Cerebellar cortex (tissue), 1 donor: Measurements from ENCODE around the gene RBM19.

Source experiments
- DNase-seq: peaks from one replicate; pipeline ENCODE4 v3.0.0-alpha.2; 2015; ENCODE audit warnings: low spot score

Gene RBM19

DNA sequence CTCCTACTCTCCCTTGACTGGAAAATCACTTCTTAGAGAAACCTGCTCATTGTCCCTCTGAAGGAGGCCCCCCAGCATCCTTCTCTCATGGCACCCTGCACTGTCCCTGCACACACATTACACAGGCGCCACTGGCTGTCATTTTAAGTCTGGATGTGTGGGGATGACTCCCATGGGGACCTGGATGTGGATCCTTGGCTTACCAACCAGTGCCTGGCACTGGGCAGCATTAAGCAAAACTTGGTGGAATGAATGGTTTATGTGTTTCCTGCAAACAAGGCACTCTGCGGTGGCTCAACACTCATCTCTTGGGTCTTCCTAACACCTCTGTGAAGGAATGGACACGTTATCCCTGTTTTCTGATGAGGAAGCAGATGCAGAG, 162.4 kb downstream of the RBM19 start:
- DNase-seq: no peak

DNA sequence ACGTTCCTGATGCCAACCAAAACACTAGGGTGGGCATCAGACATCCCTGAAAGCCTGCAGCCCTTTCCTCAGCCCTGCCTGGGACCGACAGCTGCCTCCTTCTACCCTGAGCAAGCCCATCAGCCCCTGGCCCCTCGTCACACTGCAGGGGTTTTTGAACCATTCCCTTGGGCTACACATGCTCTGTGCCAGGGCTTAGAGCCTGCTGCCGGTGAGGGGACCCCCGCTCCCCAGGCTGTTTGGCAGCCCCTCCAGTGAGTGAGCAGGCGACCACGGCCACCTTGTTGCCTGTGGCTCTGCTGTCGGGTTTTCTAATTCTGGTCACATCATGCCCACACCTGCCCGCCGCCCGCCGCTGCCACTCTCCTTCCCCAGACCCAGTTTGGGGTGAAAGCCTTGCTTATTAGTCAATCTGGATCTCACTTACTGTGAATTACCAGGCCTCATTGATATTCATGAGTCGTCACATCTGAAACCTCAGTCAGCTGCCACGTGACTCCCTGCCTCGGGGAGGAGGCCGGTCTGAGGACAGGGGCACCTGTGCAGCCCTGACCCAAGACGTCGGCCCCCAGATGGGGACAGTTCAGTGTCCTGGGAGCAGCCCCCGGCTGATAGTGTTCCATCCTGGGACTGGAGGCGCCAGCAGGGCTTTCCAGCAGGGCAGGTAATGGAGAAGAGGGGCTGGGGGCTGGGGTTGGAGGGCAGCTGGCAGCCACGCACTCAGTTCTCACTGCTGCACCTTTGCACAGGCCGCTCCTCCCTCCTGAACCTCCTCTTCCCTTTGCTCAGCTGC, 163.0 kb downstream of the RBM19 start:
- no peak for DNase-seq

DNA sequence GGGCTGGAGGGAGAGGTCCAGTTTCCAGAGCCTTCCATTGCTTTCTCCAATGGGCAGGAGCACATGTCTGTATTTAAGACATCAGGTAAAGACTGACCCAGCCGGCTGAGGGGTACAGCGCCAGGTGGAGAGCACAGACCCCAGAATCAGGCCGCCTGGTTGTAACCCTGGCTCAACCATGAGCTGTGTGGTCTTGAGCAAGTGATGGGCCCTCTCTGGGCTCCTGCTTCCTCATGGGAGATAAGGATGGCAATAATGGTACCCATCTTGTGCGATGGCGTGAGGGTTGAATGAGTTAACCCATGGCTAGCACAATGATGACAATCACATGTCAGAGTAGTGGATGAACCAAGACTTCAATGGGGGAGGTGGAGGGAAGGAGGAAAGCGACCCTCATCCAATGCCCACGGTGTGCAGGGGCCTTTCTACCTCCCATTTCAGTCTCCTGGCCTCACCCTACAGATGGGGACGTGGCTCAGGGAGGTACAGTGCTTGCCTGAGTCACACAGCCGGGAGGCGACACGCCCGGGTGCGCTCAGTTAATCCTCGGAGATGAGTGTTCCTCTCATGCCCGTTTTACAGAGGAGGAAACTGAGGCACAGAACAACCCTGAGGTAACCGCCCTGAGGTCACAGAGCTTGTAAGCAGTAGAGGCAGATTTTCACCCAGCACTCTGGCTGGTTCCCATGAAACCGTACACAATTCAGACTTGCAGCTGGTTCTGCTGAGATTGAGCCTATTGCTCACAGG, 163.9 kb downstream of the RBM19 start:
- DNase-seq: no peak

DNA sequence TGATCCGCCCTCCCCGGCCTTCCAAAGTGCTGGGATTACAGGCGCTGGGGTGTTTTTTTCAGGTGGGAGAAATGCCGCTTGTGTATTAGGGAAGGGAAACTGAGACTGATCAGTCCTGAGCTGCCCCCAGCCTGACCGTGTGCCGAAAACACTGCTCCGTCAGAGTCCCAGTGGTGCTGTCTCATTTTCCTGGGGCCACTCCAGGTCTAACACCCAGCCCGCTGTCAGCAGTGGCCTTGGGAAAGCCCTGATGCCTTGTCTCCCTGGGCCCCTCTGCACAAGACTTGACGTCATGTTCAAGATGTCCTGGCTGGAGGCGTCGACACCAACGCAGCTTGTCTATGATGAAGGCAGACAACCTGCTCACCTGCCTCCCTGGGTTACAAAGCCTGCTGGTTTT, 165.9 kb downstream of the RBM19 start:
- DNase-seq: no peak

- DNase-seq: no peak
Measured at GRCh38 chr12:113798552-113798951, 167.6 kb downstream of the RBM19 start.

DNA sequence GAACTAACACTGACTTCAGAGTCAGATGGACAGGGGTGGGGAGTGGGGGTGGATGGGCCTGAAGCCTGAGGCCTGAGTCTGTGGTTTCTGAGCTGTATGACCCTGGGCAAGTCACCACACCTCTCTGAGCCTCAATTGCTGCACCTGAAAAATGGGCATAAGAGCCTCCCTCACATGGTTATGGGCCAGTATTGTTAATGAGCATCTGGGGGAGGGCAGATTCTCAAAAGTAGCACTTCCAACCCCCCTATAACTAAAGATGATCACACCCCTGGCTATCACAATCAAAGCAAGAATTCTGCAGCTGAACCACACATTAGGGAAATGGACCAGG, 168.6 kb downstream of the RBM19 start:
- no peak for DNase-seq

GRCh38 chr12:113796852-113797534, 169.1 kb downstream of the RBM19 start:
- DNase-seq: no peak

DNA sequence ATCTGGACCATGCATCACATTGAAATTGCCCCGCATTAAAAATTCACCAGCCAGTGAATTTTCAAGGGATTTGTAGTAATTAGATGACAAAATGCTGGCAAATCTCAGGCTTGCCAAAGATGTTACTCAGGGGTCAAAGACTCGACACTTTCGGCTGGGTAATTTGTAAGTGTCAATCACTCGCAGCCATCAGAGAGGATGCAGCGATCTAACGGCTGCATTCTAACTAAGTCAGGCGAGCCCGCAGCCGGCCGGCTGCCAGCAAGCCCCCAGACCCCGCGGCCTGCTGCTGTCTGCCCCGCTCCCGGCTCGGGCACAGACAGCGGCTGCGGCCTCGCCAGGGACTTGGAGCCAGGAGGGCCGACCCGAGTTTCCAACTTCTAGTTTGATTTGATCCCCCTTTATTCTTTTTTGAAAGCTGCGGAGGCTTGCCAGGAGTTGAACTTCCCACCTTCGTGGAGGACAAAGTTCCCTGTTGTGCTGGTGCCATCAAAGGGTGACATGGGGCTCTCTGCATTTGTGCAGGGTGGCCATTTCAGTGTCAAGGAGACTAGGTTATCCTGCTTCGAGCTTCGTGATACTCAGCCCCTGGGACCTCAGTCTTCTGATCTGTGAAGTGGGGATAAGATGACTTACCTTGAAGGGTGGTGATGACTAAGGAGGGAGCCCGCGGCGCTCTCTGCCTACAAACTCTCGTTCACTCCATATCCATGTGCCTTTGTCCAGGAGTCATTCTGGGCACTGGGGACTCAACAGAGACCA, 169.9 kb downstream of the RBM19 start:
- no peak for DNase-seq

GRCh38 chr12:113795445-113795844, 170.7 kb downstream of the RBM19 start:
- DNase-seq: no peak

GRCh38 chr12:113794774-113795173, 171.4 kb downstream of the RBM19 start:
- no peak for DNase-seq

GRCh38 chr12:113793250-113793649, 172.9 kb downstream of the RBM19 start:
- no peak for DNase-seq

- no peak for DNase-seq
Measured at GRCh38 chr12:113792450-113792849, 173.7 kb downstream of the RBM19 start.

DNA sequence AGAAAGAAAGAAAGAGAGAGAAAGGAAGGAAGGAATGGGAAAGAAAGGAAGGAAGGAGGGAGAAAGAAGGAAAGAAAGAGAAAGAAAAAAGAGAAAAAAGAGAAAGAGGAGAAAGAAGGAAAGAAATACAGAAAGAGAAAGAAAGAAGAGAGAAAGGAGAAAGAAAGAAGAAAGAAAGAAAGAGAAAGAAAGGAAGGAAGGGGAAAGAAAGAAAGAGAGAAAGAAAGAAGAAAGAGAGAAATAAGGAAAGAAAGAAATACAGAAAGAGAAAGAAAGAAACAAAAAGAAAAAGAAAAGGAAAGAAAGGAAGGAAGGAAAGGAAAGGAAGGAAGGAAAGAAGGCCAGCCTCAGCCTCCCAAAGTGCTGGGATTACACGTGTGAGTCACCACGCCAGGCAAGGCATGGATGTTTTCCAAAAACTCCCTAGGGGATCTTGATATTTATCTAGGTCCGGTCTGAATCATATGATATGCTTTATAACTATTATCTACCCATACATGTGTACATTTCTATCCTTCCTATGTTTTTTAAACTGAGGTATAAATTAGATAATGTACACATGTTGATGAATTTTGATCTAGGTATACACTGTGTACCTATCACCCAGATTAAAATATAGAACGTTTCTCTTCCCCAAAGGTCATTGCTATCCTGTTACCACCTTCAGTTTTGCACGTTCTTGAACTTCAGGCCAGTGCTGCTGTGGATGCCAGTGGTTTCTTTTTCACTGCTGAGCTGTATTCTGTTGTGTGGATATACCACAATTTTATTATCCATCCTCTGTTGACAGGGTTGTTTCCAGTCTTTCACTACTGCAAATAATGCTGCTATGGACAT, 177.9 kb downstream of the RBM19 start:
- DNase-seq: no peak

GRCh38 chr12:113786107-113786506, 180.0 kb downstream of the RBM19 start:
- no peak for DNase-seq

DNA sequence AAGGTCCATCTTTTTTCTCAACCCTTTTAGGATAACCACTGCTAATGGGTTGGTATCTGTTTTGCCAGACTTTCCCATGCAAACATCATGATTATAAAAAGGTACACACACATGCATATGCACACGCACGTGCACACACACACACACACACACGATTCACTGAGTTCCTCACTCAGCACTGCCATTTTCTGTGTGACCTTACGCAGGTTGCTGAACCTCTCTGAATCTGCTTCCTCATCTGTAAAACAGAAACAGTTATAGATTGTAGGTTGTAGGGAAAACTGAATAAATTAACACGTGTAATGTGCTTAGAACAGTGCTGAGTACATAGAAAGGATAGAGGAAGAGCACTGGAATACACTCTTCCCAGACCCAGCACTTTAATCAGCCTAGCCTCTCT, 182.3 kb downstream of the RBM19 start:
- DNase-seq: no peak

DNA sequence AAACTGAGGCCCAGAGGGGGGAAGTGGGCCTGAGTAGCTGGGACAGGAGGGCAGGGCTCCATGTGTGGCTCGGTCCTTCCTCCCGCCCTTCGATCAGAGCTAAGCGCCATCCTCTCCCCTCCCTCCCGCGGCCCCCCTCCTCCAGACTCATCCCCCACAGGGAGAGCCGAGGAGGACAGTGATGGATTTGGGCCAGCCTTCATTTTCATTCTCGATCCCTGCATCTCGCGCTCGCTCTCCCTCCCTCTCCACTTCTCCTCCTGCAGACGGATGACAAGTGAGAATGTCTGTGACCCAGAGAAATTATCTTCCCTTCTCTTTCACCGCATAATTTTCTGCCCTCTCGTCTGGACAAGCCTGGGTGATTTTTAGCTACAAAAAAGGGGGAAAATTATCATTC, 183.3 kb downstream of the RBM19 start:
- no peak for DNase-seq

GRCh38 chr12:113781415-113782198, 184.5 kb downstream of the RBM19 start:
- no peak for DNase-seq

DNA sequence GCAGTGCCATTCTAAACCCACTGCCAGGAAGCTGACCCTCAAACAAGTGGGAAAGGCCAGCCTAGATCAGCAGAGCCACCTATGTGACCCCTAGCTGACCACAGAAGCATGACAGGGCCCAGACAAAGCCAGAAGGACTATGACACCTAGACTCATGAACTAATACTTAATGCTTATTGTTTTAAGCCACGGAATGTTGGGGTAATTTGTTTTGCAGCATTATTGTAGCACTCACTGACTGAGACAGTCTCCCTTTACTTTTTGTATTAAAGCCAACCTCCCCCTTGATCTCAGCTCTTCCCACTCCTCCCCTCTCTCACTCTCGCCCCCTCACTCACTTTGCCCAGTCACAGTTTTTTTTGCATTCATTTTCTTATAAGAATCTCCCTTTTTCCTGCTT, 186.4 kb downstream of the RBM19 start:
- DNase-seq: no peak

DNA sequence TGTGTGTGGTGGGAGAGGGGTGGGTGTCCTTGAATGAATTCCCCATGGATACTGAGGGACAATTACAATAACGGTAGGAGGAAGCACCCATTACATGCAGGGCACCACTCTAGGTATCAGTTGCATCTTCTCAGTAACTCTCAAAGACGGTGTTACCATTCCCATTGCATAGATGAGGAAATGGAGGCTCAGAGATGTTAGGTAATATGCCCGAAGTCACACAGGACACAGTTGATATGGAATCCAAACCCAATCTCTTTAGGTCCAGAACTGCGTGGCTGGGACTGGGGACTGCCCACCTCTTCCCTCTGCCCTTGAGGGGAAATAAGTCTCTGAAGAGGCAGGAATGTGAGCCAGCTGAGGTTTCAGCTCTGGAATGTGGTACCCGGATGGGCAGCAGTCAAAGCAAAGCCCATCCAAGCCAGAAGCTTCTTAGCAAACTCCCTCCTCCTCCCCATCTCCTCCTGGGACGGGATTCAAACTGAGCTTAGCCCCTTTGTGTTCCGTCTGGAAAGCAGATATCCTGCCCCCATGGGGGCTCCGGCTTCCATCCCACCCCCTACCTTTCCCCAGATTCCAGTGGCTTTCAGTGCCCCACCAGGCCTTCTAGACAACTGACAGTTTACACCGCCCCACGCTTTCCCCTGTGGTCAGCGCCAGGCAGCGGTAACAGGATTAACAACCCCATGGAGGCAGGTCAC, 187.5 kb downstream of the RBM19 start:
- no peak for DNase-seq

- DNase-seq: no peak
Measured at GRCh38 chr12:113777751-113778150, 188.4 kb downstream of the RBM19 start.
